GM18951 (cell line): ENCODE data around the gene BCOR.

Source experiments
- POLR2A ChIP-seq: IDR thresholded peaks from 4 replicates; pipeline ENCODE4 v1.6.1; 2011; ENCODE audit warnings: mild to moderate bottlenecking; ENCODE audit not compliant: insufficient read length, insufficient read depth; ENCODE audit errors: extremely low read depth
- in situ Hi-C: fragments of 300-500 bp; cut with MboI; formaldehyde crosslinking; loops from one replicate; pipeline ENCODE4 v1.12.0; 2022; ENCODE audit warnings: low sequenced_read_pairs, mixed read lengths, inconsistent platforms; ENCODE audit not compliant: unreplicated experiment

The BCOR gene

GRCh38 chrX:40065296-40066046 is 32.3 kb downstream of the BCOR start:
- TF ChIP-seq POLR2A: no peak
- in situ Hi-C loops: no loop called here

- in situ Hi-C loops: no loop called here
- TF ChIP-seq POLR2A: no peak
Observed at GRCh38 chrX:40064055-40064597, 33.6 kb downstream of the BCOR start.

GRCh38 chrX:40063555-40063954 is 34.2 kb downstream of the BCOR start:
- TF ChIP-seq POLR2A: no peak
- in situ Hi-C loops: no loop called here

- in situ Hi-C loops: no loop called here
- TF ChIP-seq POLR2A: no peak
Observed at GRCh38 chrX:40062525-40063155, 35.1 kb downstream of the BCOR start.

- TF ChIP-seq POLR2A: no peak
- in situ Hi-C loops: no loop called here
Observed at GRCh38 chrX:40061871-40062524, 35.8 kb downstream of the BCOR start.

GRCh38 chrX:40061005-40061404 is 36.8 kb downstream of the BCOR start:
- TF ChIP-seq POLR2A: no peak
- in situ Hi-C loops: no loop called here

- no peak for TF ChIP-seq POLR2A
- in situ Hi-C loops: no loop called here
Observed at GRCh38 chrX:40060356-40060845, 37.4 kb downstream of the BCOR start.

GRCh38 chrX:40058719-40059118 is 39.0 kb downstream of the BCOR start:
- TF ChIP-seq POLR2A: no peak
- in situ Hi-C loops: no loop called here

GRCh38 chrX:40057405-40057804 is 40.4 kb downstream of the BCOR start:
- TF ChIP-seq POLR2A: no peak
- in situ Hi-C loops: no loop called here

GRCh38 chrX:40056420-40056819 is 41.3 kb downstream of the BCOR start:
- in situ Hi-C loops: no loop called here
- TF ChIP-seq POLR2A: no peak

- no peak for TF ChIP-seq POLR2A
- in situ Hi-C loops: no loop called here
Observed at GRCh38 chrX:40055495-40055894, 42.3 kb downstream of the BCOR start.

- in situ Hi-C loops: no loop called here
- TF ChIP-seq POLR2A: no peak
Observed at GRCh38 chrX:40054793-40055192, 43.0 kb downstream of the BCOR start.

- in situ Hi-C loops: no loop called here
- no peak for TF ChIP-seq POLR2A
Observed at GRCh38 chrX:40050532-40050931, 47.2 kb downstream of the BCOR start.

GRCh38 chrX:40049084-40049641 is 48.6 kb downstream of the BCOR start:
- TF ChIP-seq POLR2A: no peak
- in situ Hi-C loops: no loop called here

GRCh38 chrX:40047485-40047884 is 50.3 kb downstream of the BCOR start:
- in situ Hi-C loops: no loop called here
- TF ChIP-seq POLR2A: no peak
